Limb (tissue), 2 donors: ENCODE results near the gene TOX2.

ENCODE experiments used
- DNase-seq, 2 donors: peaks; one replicate each; pipeline ENCODE4 v3.0.0-alpha.2; 2016; ENCODE audit errors: extremely low spot score in 2 of 2

The TOX2 gene

DNA sequence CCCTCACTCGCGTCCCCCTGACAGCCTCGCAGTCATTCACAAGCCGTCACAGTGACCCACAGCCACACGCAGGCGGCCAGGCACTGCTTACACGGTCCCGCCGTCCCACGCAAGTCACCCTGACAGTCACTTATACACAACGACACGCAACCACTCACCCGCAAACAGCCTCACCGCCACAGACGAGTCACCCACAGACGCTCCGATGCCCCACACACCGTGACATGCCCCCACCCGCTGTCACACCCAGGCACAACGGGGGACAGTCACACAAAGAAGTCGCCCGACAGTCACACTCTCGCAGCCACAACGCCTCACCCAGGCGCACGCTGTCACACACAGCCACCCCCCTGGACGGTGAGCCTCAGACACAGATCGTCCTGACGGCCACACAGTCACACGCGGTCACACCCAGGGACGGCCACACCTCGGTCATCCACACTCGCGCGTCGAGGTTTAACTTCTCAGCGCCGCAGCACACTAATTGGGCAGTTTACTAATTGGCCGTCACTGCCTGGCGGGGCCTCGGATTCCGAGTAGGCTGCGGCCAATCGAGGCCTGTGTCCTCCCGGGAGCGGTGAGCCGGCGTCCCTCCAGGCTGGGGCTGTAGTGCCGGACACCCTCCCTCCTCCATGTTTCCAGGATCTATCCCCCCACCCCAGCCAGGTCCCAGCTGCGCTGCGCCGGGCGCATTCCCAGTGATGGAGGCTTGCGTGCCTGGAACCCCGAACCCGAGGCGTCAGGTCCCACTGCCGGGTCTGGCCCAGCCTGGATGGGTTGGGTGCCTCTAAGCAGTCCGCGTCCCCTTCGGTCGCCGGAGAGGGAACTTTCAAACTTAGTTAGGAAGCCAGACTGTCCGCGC is 790 bp downstream of the TOX2 start:
- DNase-seq, result peak in 1 of 2 donors; percentile 55

DNA sequence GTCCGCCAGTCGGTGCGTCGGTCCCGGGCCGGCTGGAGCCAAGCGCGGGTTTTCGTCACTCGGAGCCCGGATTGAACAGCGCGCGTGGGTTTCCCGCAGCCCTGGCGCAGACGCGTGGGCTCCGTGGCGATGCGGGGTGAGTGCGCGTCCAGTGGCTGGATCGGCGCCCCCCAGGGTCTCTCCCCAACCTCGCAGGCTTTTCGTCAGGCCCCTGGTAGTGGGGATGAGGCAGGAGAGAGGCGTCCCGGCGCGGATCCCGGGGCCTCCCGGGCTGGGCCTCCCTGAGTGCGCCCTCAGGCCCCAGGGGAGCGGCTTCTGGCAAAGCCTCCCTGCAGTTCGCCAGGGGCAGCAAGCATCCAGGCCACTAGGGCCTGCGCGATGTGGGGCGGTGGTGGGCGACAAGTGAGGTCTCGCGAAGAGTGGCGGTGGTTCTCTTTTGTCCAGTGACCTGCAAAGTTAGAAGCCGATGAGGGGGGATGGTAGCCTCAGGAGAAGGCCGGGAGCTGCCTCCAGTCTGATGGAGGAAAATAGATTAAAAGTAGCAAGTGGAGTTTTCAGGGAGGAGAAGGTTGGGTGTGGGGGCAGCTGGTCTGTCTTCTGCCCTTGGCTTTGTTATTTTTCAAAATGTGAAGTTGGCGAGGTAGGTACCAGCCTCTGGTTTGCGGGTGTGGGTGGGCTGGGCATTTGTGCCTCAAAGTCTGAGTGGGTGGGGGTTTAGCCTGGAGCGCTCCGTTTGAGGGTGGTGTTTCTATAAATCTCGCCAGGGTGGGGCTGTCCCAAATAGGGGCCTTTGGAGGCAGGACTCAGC is 1.6 kb downstream of the TOX2 start:
- DNase-seq, result peak in 1 of 2 donors; percentile 45

DNA sequence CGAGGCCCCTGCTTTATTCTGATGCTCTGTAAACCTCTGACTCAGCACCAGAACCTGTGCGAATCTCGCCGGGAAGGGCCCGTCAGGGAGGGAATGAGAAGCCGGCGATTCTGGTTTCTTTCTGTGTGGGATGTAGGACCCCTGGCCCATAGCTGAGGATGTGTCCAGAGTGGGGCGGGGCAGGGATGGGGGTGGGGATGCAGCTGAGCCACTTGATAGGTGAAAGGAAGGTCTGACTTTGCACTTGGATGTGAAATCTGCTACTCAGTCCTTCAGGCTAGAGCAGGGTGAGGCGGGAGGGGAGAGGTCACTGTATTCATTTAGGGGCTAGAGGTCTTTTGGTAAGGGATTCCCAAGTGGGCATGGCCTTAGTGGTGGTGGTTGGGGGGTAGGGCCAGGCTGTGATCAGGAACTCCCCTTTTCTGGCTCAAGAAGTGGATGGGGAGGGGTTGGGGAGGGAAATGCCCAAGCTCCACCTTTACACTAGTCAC is 2.3 kb downstream of the TOX2 start:
- DNase-seq, result no peak

GRCh38 chr20:43917380-43917779 is 2.7 kb downstream of the TOX2 start:
- DNase-seq, result no peak

DNA sequence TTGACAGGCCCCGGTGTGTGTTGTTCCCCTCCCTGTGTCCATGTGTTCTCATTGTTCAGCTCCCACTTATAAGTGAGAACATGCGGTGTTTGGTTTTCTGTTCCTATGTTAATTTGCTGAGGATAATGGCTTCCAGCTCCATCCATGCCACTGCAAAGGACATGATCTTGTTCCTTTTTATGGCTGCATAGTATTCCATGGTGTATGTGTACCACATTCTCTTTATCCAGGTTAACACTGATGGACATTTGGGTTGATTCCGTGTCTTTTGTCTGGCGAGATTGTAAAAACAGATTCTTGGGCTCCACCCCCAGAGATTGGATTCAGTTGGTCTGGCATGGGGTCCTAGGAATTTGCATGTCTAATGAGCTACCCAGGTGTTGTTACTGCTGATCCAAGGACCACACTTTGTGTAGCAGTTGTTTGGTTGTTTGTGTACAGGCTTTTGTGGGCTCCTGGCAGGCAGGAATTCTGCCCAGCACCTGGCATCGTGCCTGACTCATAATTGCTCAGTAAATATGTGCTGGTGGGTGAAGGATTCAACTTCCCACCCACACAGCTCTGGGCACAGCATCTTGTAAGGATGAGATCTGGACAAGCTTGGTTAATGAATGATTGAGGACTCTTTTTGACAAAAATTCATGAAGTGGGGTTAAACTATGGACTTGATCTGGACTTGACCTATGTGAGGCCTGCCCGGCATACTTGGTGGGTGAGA is 5.2 kb downstream of the TOX2 start:
- DNase-seq, result no peak

DNA sequence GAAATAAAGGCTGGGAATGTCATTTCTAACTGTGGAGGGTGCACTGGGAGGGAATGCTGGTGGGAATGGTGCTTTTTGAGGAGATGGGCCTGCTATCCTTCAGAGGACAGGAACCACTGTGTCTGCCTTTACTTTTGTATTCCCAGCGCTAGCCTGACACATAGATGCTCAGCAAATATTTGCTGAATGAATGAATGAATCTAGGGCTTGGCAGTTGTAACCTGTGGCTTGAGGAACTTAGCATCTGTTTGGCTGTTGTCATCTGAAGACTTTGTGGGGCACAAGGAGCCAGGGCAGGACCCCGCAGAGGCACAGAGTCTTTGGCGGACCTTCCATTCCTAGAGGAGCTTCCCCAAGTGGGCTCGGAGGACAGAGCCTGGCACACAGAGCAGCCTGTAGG is 6.1 kb downstream of the TOX2 start:
- DNase-seq, result no peak

DNA sequence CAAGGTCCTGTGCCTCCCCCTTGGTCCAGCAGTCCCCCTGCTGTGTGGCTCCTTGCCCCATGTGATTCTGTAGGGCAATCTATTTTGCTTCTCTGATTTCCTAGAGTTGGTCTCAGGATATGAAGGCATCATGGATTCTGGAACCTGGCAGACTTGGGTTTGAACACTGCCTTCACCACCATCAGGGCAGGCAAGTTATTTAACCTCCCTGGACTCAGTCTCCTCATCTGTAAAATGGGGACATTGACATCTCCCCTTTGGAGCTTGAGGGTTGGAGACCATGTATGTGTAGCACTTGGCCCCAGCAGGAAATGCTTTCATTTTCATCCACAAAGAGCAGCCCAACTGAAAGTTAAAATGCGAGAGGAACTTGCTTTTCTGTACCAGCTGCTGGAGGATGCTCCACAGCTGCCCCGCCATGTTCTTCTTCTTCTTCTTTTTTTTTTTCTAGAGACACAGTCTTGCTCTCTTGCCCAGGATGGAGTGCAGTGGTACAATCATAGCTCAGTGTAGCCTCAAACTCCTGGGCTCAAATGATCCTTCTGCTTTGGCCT is 6.7 kb downstream of the TOX2 start:
- no peak for DNase-seq

- no peak for DNase-seq
Observed at GRCh38 chr20:43922614-43923013, 8.0 kb downstream of the TOX2 start.

DNA sequence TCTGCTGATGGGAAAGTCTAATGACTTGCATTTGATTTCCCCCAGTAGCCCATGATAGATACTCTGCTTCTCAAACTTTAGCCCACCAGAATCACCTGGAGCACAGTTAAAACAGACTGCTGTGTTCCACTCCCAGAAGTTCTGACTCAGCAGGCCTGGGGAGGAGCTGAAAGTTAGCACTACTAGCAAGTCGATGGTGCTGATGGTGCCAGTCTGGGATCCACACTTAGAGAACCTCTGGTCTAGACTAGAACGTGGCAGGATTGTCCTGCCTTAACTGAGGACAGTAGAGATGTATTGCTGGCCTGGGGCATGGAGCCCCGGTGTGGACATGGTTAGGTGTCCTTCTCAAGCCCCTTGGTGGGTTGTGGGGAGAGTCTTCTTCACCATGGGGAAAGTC is 8.7 kb downstream of the TOX2 start:
- no peak for DNase-seq

GRCh38 chr20:43923917-43924316 is 9.3 kb downstream of the TOX2 start:
- no peak for DNase-seq

- DNase-seq, result no peak
Observed at GRCh38 chr20:43925215-43925614, 10.6 kb downstream of the TOX2 start.

DNA sequence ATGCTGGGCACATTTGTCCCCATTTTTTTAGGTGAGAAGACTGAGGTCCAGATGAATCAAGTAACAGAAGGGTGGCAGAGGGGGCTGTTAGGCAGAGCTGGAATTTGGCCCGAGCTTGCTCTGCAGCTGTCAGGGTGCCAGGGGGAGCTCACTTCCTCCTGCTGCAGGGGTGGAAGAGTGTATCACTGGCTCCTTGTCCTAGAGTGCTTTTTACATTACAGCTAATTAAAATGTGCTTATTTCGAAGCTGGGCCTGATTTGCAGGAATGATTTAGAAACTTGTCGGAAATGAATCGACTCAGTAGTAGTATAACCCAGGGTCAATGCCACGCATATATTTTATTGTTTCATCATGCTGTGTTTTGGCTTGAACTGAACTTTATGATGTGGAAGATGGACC is 11.1 kb downstream of the TOX2 start:
- DNase-seq, result peak in 1 of 2 donors; percentile 52

DNA sequence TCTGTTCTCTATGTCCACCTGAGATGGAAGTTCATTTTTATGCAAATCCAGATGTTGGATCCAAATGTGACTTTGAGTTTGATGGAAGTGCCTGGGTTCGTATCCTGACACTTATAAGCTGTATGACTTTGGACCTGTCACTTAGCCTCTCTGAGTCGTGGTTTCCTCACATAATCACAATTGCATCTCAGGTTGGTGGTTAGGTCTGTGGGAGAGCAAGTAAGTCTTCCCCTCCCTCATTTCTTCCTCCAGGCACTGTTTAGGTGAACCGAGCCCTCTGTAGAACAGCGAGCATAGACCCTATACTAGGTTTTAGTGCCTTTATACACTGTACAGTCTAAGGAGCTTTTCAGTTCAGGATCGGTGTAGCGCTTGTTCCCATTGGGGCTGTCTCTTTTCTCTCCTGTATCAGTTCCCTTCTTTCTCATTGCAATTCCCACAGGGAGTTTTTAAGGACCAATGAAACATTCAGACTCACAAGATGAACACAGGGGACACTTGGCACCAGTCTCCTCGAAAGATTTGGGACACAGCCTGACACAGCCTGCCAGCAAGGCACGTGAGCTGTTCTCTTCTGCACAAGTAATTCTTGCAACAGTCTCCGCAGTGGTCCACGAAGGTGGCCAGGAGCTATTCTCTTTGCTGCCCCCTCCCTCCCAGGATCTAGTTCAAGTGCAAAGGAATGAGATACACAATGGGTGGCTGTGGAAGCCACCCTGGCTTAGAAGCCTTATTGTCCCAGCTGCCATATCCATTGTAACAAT is 11.8 kb downstream of the TOX2 start:
- DNase-seq, result no peak

DNA sequence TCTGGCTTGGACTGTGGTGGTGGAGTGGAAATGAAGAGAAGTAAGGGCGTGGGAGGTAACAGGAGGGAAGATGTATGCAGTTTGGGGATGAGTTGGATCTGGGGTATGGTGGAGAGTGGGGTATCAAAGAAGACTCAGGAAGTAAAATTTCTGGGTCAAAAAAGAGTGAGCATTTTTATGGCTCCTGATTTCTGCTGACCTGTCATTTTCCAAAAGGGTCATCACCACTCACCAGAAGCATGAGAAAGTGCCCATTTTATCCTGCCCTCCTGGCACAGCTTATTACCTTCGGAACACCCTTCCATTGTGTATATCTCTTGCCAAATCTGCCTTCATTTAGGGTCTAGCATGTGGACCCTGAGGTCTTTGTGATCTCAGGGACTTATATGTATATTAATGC is 17.3 kb downstream of the TOX2 start:
- no peak for DNase-seq

DNA sequence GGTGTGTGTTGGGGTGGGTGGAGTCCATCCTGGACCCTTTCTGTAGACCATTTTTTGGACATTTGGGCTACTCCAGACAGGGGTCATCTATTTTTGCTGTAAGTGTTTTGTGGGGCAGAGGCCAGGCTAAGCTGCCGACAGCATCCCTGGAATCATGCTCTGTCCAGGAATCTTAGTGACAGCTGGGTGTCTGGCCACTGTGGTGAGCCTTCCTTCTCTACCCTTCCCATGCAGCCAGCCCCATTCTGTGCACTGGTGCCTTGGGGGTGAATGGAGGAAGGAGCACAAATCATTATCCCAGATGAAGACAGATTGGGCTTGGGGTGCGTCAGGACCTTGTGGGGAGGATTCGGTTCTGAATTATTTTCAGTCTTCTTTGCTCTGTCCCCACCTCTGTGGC is 20.2 kb downstream of the TOX2 start:
- DNase-seq, result no peak

- DNase-seq, result no peak
Observed at GRCh38 chr20:43936104-43936770, 21.6 kb downstream of the TOX2 start.

GRCh38 chr20:43936805-43937204 is 22.2 kb downstream of the TOX2 start:
- DNase-seq, result no peak

GRCh38 chr20:43937591-43937990 is 22.9 kb downstream of the TOX2 start:
- no peak for DNase-seq

DNA sequence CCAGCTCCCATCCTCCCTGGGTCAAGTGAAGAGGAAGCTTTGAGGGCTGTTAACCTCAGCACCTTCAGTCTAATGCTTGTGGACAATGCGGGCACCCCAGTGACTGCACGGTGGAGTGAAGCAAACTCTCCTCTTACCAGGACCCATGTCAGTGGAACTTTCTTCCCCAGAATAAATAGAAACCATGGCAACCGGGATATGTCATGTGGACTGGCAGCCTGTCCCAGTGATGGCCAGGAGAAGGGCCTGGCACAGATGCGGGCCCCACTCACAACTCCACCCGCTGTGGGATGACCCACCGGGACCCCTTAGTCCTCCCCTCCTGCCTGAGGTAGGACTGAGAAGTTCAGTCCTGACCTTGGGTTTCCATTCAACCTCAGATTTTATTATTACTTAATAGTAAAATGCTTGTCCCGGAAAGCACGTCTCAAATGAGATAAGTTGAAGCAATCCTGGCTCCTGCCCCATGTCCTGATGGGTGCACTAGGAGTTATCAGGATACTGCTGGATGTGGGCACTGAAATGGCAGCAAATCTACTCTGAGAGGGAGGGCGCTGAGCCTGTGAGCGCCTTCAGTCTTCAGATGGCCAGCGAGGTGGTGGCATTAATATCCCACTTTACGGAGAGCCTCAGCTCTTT is 23.5 kb downstream of the TOX2 start:
- DNase-seq, result no peak
